BE2C (cell line): ENCODE results near the gene PARP15.
"Not testable (repeated sequence)": the region's sequence is repeated elsewhere in the genome, so short reads cannot be mapped to it uniquely, and the experiment has no call there.

ENCODE experiments used
- DNase-seq: peaks from one replicate; pipeline ENCODE4 v3.0.0-alpha.2; 2020
- H3K27me3 ChIP-seq: fragments of 250-450 bp; sonication (Bioruptor Pico); 2 replicates; pipeline ENCODE4 v1.5.1; 2020; ENCODE audit warnings: mild to moderate bottlenecking
- H3K36me3 ChIP-seq: fragments of 250-450 bp; sonication (Bioruptor Pico); 2 replicates; pipeline ENCODE4 v1.5.1; 2020; ENCODE audit warnings: mild to moderate bottlenecking
- H3K4me1 ChIP-seq: fragments of 250-450 bp; sonication (Bioruptor Pico); 2 replicates; pipeline ENCODE4 v1.5.1; 2020
- H3K4me3 ChIP-seq: 2 replicates; pipeline ENCODE4 v1.5.1; 2011; ENCODE audit warnings: low read depth, low read length
- H3K9me3 ChIP-seq: fragments of 250-450 bp; sonication (Bioruptor Pico); 2 replicates; pipeline ENCODE4 v1.5.1; 2020
- TF ChIP-seq, protein P1 (sequence below): IDR thresholded peaks from 2 replicates; pipeline ENCODE4 v1.5.1; 2012; ENCODE audit warnings: mild to moderate bottlenecking, low read depth, low read length

Gene PARP15

DNA sequence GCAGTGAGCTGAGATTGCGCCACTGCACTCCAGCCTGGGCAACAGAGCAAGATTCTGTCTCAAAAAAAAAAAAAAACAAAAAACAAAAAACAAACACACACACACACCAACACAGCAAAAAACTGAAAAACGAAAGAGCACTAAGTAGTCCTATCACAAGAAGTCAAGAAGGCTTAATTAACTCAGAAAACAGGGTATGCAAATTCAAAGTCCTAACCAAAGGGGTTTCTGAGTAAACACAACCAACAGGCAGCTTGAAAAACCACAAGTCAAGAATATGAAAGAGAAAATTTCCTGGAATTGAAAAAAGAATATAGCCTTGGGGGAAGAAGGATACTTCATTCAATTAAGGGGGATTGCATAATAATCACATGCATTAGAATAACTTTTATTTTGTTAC, 65.5 kb downstream of the PARP15 start:
- DNase-seq = no peak

DNA sequence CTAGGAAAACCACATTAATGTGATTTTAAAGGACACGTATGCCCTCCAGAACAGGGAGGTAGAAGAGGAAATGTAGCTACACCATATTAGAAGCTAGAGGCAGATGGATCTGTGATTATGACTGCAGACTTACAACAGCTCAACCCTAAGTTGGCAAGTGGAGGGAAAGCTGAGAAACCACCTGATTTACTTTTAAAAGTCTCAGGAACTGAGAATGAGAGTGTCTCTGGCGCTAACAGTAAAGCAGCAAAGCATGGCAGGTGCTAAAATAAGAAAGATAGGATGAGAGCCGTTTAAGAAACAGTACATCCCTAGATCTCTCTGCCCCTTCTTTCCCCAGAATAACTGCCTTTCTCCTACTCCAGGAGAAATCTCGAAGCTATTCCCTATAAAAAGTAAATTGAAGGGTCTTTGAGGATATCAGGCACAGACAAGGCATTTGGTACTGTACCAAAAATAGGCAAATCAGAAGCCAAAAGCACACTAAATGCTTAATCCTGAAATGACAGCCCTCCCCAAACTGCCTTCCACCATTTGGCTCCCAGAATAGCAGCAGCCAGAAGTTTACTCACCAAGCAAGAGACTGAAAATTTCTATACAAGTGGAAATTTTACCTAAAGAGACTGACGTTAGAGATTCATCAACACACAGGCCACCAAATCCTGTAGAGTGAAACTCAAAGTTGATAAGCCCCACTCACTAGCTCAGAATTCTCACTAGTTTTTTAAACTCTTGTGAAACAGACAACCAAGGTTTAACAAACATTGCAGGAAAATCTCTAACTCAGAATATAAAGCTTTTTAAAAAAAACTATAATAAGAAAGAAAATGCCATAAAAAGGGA, 68.9 kb downstream of the PARP15 start:
- Histone ChIP-seq H3K27me3 (no peaks in the 10 kb centered on the region; the same call in 1 of the 2 replicates), H3K4me1 (no peaks in the 10 kb centered on the region), H3K4me3 (no peak overlapping the region), H3K36me3 (no peaks in the 10 kb centered on the region), H3K9me3 (peaks cover 4% of the 10 kb centered on the region; the same call in 1 of the 2 replicates)
- TF ChIP-seq, protein P1, sequence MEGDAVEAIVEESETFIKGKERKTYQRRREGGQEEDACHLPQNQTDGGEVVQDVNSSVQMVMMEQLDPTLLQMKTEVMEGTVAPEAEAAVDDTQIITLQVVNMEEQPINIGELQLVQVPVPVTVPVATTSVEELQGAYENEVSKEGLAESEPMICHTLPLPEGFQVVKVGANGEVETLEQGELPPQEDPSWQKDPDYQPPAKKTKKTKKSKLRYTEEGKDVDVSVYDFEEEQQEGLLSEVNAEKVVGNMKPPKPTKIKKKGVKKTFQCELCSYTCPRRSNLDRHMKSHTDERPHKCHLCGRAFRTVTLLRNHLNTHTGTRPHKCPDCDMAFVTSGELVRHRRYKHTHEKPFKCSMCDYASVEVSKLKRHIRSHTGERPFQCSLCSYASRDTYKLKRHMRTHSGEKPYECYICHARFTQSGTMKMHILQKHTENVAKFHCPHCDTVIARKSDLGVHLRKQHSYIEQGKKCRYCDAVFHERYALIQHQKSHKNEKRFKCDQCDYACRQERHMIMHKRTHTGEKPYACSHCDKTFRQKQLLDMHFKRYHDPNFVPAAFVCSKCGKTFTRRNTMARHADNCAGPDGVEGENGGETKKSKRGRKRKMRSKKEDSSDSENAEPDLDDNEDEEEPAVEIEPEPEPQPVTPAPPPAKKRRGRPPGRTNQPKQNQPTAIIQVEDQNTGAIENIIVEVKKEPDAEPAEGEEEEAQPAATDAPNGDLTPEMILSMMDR = no peak
- DNase-seq = no peak

More for the DNA sequence above, 65.5 kb downstream of the PARP15 start:
- H3K36me3 ChIP-seq = no peaks in the 10 kb centered on the region
- TF ChIP-seq, protein P1 = no peak
- peaks cover 11% of the 10 kb centered on the region for H3K27me3 ChIP-seq
- H3K4me1 ChIP-seq = no peaks in the 10 kb centered on the region
- no peaks in the 10 kb centered on the region for H3K9me3 ChIP-seq
- H3K4me3 ChIP-seq = no peak overlapping the region

DNA sequence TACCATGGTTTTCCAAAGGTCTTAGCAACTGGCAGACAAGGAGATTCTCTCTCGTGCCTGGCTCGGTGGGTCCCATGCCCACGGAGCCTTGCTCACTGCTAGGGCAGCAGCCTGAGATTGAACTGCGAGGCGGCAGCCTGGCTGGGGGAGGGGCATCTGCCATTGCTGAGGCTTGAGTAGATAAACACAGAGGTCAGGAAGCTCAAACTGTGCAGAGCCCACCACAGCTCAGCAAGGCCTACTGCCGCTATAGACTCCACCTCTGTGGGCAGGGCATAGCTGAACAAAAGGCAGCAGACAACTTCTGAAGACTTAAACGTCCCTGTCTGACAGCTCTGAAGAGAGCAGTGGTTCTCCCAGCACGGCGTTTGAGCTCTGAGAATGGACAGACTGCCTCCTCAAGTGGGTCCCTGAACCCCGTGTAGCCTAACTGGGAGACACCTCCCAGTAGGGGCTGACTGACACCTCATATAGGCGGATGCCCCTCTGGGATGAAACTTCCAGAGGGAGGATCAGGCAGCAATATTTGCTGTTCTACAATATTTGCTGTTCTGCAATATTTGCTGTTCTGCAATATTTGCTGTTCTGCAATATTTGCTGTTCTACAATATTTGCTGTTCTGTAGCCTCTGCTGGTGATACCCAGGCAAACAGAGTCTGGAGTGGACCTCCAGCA, 73.9 kb downstream of the PARP15 start:
- not testable (repeated sequence) for H3K36me3 ChIP-seq, H3K4me3 ChIP-seq, H3K9me3 ChIP-seq, DNase-seq, H3K4me1 ChIP-seq, H3K27me3 ChIP-seq

DNA sequence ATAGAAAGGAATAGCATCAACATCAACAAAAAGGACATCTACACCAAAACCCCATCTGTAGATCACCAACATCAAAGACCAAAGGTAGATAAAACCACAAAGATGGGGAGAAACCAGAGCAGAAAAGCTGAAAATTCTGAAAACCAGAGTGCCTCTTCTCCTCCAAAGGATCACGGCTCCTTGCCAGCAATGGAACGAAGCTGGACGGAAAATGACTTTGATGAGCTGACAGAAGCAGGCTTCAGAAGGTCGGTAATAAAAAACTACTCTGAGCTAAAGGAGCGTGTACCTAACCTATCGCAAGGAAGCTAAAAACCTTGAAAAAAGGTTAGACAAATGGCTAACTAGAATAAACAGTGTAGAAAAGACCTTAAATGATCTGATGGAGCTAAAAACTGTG, 74.5 kb downstream of the PARP15 start:
- H3K4me1 ChIP-seq, H3K36me3 ChIP-seq, H3K27me3 ChIP-seq, H3K4me3 ChIP-seq, H3K9me3 ChIP-seq, DNase-seq: not testable (repeated sequence)

DNA sequence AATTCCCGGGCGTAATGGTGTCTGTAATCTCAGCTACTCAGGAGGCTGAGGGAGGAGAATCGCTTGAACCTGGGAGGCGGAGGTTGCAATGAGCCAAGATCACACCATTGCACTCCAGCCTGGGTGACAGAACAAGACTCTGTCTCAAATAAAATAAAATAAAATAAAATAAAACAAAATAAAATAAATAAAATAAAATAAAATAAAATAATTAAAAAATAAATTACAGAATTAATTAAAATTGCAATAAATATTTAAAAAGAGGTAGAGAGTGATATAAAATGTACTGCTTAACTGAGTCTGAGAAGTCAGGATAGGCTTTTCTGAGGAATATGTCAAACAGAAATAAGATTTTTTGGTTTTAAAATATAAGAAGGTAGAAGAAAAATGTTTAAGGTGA, 80.9 kb downstream of the PARP15 start:
- H3K36me3 ChIP-seq, H3K9me3 ChIP-seq, H3K4me1 ChIP-seq, H3K27me3 ChIP-seq, DNase-seq, H3K4me3 ChIP-seq: not testable (repeated sequence)

DNA sequence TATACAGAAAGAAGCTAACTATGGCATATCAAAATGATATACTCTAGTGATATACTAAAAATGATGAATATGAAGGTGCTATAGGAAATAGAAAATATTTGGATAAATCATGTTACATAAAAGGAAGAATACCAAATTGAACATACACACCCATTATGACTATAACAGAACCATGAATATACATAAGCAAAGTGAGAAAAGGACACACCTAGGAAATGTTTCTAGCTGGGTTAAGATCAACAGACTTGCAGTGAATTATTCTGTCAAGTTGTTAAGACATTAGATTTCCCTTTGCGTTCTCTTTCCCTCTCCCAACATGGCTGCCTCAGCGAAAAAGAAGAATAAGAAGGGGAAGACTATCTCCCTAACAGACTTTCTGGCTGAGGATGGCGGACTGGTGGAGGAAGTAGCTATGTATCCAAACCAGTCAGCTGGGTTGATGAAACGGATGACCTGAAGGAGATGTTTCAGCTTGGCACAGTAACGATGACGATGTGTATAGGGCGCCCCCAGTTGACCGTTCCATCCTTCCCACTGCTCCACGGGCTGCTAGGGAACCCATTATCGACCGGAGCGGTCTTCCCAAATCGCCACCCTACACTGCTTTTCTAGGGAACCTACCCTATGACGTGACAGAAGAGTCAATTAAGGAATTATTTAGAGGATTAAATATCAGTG, 83.0 kb downstream of the PARP15 start:
- Histone ChIP-seq H3K4me1 (peaks cover 4% of the 10 kb centered on the region), H3K36me3 (no peaks in the 10 kb centered on the region), H3K9me3 (no peaks in the 10 kb centered on the region), H3K27me3 (peaks cover 5% of the 10 kb centered on the region; the same call in 1 of the 2 replicates), H3K4me3 (no peak overlapping the region)
- no peak for DNase-seq
- TF ChIP-seq, protein P1 = no peak

DNA sequence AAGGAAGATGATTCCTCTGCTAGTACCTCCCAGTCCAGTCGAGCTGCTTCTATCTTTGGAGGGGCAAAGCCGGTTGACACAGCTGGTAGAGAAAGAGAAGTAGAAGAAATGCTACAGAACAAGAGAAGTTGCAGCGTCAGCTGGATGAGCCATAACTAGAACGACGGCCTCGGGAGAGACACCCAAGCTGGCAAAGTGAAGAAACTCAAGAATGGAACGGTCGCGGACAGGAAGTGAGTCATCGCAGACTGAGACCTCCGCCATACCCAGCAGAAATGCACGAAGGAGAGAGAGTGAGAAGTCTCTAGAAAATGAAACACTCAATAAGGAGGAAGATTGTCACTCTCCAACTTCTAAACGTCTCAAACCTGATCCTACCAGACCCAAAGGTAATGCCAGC, 84.2 kb downstream of the PARP15 start:
- no peaks in the 10 kb centered on the region for H3K36me3 ChIP-seq
- no peak for DNase-seq
- TF ChIP-seq, protein P1 = no peak
- no peaks in the 10 kb centered on the region for H3K9me3 ChIP-seq
- no peak overlapping the region for H3K4me3 ChIP-seq
- H3K27me3 ChIP-seq = peaks cover 5% of the 10 kb centered on the region; the same call in 1 of the 2 replicates
- H3K4me1 ChIP-seq = peaks cover 10% of the 10 kb centered on the region
